Upper lobe of right lung (tissue), 1 donor: ENCODE data around the gene BTG4. TPM values are rescaled to one million over a fixed set of nuclear protein-coding genes. Genes with fewer than 3 reads are reported as not detected.

Source experiments
- ATAC-seq: fragments of 200-7000 bp; cut with Tn5 transposase; one replicate; pipeline ENCODE4 v1.9.1; 2020; ENCODE audit warnings: mild to moderate bottlenecking, moderate library complexity
- DNase-seq: peaks from one replicate; pipeline ENCODE4 v3.0.0-alpha.2; 2020
- H3K27ac ChIP-seq: fragments of 200-600 bp; one replicate; pipeline ENCODE4 v1.8.0; 2022
- H3K27me3 ChIP-seq: fragments of 200-600 bp; one replicate; pipeline ENCODE4 v1.8.0; 2022; ENCODE audit warnings: mild to moderate bottlenecking
- H3K36me3 ChIP-seq: fragments of 200-600 bp; one replicate; pipeline ENCODE4 v1.8.0; 2022
- H3K4me1 ChIP-seq: fragments of 200-600 bp; one replicate; pipeline ENCODE4 v1.8.0; 2022
- H3K4me3 ChIP-seq: fragments of 200-600 bp; one replicate; pipeline ENCODE4 v1.8.0; 2022; ENCODE audit warnings: mild to moderate bottlenecking
- H3K9me3 ChIP-seq: fragments of 200-600 bp; one replicate; pipeline ENCODE4 v1.8.0; 2022
- intact Hi-C: fragments of 100-400 bp; cut with DNase I; formaldehyde crosslinking; loops from one replicate; pipeline ENCODE4 v1.11.0; 2022
- total RNA-seq: library from RNA; stranded (reverse); fragmentation: NEBNext Ultra II Directional; extraction: Animal tissue kit (Norgen Biotek cat#: 25700); gene quantifications from one replicate; pipeline ENCODE4 v1.2.1, GENCODE V29; 2021
- TF ChIP-seq, protein P1 (sequence below): fragments of 200-600 bp; IDR thresholded peaks from one replicate; pipeline ENCODE4 v1.8.0; 2022; ENCODE audit warnings: antibody characterized with exemption
- donor health status: DM: no; HTN: yes; CAD: no; lungs with severe emphysema.

BTG4 gene
- total RNA-seq, 1 donor from 2014 or later: not detected

DNA sequence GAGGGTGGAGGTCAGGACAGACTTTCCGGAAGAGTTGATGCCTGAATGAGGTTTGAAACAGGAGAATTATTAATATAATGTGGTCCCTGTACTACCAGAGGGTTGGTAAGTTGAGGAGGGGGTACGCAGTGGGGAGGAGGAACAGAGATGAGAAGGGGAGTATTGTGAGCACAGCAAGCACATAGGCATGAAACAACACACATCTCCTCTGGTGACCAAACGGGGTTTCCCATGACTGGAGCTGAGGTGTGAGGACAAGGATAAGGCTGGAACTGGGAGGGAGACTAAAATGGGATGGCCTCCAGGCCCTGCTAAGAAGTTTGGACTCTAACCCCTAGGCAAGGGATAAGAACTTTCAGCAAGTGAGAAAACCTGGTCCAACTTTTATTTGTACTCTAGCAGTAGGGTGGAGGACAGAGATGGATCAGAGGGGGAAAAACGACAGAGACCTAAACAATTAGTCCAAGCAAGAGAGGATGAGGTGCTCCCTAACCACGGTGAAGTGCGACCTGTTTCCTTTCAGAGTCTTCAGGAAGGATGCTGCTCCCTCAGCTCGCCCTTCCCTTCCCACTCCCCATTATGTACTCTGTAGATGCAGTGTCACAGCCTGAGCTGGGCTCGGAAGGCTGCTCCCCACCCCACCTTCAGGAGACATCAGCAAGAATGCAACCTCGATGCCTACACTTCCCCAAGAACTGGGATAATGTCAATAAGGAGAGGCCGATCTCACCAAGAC, 59.2 kb downstream of the BTG4 start:
- no peaks in the 10 kb centered on the region for H3K36me3 ChIP-seq
- intact Hi-C loops: no loop called here
- H3K27ac ChIP-seq: no peak overlapping the region
- H3K27me3 ChIP-seq: no peaks in the 10 kb centered on the region
- ATAC-seq (no peak), DNase-seq (no peak)
- no peak overlapping the region for H3K4me3 ChIP-seq
- H3K4me1 ChIP-seq: no peaks in the 10 kb centered on the region
- H3K9me3 ChIP-seq: no peaks in the 10 kb centered on the region
- TF ChIP-seq, protein P1, sequence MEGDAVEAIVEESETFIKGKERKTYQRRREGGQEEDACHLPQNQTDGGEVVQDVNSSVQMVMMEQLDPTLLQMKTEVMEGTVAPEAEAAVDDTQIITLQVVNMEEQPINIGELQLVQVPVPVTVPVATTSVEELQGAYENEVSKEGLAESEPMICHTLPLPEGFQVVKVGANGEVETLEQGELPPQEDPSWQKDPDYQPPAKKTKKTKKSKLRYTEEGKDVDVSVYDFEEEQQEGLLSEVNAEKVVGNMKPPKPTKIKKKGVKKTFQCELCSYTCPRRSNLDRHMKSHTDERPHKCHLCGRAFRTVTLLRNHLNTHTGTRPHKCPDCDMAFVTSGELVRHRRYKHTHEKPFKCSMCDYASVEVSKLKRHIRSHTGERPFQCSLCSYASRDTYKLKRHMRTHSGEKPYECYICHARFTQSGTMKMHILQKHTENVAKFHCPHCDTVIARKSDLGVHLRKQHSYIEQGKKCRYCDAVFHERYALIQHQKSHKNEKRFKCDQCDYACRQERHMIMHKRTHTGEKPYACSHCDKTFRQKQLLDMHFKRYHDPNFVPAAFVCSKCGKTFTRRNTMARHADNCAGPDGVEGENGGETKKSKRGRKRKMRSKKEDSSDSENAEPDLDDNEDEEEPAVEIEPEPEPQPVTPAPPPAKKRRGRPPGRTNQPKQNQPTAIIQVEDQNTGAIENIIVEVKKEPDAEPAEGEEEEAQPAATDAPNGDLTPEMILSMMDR: no peak

DNA sequence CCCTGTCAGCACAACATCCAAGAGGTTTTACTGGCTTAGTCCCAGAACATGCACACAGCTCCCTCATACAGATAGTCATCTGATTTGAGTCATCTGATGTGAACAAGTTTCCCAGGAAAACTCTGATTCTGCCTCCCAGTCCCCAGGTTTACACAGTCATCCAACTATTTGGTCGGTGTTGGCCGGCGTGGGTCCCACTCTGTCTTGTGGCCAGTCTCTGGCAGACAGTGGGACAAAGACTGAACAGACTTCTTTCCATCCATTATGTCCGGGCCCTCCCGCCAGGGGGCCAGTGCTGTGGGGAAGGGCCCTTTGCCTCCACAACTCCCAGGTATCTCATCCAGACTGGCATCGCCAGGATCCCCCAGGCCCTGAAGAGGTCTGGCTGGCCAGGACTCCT, 60.0 kb downstream of the BTG4 start:
- DNase-seq (no peak), ATAC-seq (no peak)
- intact Hi-C loops: no loop called here
- Histone ChIP-seq H3K4me1 (no peaks in the 10 kb centered on the region), H3K36me3 (no peaks in the 10 kb centered on the region), H3K4me3 (no peak overlapping the region), H3K9me3 (no peaks in the 10 kb centered on the region), H3K27me3 (no peaks in the 10 kb centered on the region), H3K27ac (no peak overlapping the region)
- TF ChIP-seq, protein P1: no peak

DNA sequence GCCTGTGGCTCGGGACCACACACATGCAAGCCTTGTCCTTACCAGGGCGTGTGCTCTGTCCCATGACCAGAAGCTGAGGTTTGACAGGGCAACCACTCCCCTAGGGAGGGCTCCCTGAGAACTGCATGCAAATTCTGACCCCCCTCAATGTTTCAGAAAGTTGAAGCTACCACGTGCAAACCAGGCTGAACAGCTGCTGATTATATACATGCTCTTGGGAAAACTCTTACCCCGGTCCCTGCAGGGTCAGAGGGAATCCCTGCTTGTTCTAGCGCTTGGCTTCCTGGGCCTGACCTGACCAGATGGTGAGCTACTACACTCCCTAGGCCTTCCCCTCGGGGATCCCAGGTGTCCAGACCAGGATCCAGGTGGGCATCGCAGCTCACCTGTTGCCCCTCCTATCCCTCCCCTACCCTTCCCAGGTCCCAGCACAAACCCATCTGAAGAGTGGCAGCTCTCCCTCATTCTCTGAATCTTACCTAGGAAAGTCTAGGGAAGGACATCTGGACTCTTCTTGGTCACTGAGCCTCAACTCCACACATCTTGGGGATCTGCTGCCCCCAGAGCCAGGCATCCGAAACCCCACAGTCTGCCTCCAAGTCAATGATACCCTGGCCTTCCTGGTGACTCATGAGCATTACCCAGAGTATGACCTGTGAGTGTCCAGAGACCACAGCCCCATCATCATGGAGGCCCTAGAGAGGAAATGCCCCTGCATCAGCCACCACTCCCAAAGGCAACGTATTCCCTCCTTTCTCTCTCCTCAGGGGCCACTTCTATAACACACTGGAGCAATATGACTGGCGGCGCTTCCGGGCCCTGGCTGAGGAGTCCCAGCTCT, 61.5 kb downstream of the BTG4 start:
- Histone ChIP-seq H3K27me3 (no peaks in the 10 kb centered on the region), H3K9me3 (no peaks in the 10 kb centered on the region), H3K4me1 (peaks cover 6% of the 10 kb centered on the region), H3K27ac (no peak overlapping the region), H3K4me3 (no peak overlapping the region), H3K36me3 (no peaks in the 10 kb centered on the region)
- TF ChIP-seq, protein P1: no peak
- no peak for DNase-seq
- ATAC-seq: no peak
- intact Hi-C loops: no loop called here

DNA sequence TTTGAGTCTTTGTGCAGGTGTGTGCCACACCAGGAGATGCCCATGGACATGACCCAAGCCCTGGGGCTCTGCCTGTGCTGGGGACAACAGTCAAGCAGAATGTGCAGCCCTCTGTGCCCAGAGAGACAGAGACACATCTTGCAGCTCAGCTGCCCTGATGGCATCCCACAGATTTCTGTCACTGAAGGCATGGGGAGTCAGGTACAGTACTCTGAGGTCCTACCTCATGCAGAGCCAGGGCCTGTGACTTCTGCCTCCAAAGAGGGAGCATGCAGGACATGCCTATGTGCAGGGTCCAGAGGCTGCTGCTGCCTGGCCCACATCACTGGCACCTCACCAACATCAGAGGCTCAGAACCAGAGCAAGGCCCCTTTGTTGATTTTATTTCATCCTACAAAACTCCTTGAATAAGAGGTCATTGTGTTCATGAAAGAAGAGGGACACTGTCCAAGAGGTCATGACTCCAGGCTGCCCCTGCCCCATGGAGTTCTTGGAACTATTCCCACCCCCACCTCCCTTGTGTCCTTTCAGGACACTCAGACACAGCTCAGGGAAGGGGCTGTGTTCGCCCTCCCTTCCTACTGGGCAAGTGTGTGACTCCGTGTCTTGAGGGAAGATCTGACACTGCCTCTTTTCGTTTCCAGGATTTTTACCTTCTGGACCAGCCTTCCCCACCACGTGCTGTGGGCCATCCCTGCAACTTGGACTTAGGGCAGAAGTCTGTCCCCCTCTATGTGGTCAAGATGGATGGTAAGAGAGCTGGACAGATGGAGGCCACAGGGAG, 62.3 kb downstream of the BTG4 start:
- Histone ChIP-seq H3K27ac (no peak overlapping the region), H3K27me3 (no peaks in the 10 kb centered on the region), H3K9me3 (no peaks in the 10 kb centered on the region), H3K4me3 (no peak overlapping the region), H3K36me3 (no peaks in the 10 kb centered on the region), H3K4me1 (peaks cover 8% of the 10 kb centered on the region)
- DNase-seq: no peak
- intact Hi-C loops: loop anchor here (5.0 kb wide), 1 partner anchor 168 kb away; no protein-coding TSS in a partner anchor
- TF ChIP-seq, protein P1: no peak
- ATAC-seq: no peak

DNA sequence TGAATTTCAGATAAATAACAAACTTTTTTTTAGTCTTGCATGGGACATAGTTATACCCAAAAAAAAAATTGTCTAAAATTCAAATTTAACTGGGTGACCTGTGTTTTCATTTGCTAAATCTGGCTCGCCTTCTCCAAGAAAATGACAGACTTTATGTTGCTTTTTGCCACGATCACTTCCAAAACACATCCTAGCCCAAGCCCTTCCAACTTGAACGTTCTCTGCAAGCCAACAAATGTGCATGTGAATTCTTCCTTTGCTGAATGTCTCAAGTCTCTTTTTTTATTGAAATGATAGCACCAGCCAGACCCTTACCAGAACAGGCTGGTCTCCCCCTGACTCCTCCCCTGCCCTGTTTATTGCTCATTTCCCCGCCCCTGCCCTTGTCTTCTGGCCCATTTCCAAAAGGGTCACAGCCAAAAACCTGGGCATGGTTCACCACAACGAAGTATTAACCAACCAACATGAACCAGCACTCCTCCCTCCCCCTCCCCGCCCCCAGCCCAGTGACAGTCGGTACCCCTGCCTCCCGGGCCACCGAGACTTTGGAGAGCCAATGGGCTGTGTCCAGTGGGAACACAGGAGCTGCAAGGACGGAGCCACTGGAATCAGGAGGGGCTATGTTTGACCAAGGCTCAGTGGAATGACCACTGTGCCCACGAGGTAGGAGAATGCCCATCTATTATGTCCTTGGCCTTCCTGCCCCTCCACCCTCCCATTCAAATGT, 63.2 kb downstream of the BTG4 start:
- TF ChIP-seq, protein P1: no peak
- intact Hi-C loops: loop anchor here (5.0 kb wide), 1 partner anchor 167 kb away; no protein-coding TSS in a partner anchor
- no peaks in the 10 kb centered on the region for H3K36me3 ChIP-seq
- no peaks in the 10 kb centered on the region for H3K27me3 ChIP-seq
- H3K4me3 ChIP-seq: no peak overlapping the region
- H3K27ac ChIP-seq: no peak overlapping the region
- ATAC-seq: no peak
- peaks cover 8% of the 10 kb centered on the region for H3K4me1 ChIP-seq
- no peak for DNase-seq
- no peaks in the 10 kb centered on the region for H3K9me3 ChIP-seq
